DMS79 (cell line): Measurements from ENCODE around the gene FARP2.

Experiments
- DNase-seq: peaks from one replicate; lab custom pipeline; 2025; lab: John Stamatoyannopoulos, UW

FARP2 gene

DNA sequence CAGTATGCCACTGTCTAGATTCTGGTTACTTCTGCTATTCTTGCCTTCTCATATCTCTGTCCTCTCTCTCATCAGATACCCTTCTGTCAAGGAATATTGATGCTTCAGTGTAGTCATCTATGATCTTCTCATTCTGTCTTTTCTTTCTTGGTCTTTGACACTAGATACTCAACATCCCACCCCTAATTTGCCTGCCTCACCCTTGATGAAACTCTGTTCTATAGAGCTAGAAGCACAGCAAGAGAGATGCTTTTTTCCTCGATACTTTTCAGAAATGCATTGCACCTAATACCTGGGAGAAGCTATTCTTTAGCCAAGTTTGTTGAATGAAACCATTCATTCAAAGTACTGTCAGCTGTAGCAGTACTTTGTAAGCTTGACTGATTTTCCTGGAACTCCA lies 30.8 kb upstream of the FARP2 start:
- no peak for DNase-seq

DNA sequence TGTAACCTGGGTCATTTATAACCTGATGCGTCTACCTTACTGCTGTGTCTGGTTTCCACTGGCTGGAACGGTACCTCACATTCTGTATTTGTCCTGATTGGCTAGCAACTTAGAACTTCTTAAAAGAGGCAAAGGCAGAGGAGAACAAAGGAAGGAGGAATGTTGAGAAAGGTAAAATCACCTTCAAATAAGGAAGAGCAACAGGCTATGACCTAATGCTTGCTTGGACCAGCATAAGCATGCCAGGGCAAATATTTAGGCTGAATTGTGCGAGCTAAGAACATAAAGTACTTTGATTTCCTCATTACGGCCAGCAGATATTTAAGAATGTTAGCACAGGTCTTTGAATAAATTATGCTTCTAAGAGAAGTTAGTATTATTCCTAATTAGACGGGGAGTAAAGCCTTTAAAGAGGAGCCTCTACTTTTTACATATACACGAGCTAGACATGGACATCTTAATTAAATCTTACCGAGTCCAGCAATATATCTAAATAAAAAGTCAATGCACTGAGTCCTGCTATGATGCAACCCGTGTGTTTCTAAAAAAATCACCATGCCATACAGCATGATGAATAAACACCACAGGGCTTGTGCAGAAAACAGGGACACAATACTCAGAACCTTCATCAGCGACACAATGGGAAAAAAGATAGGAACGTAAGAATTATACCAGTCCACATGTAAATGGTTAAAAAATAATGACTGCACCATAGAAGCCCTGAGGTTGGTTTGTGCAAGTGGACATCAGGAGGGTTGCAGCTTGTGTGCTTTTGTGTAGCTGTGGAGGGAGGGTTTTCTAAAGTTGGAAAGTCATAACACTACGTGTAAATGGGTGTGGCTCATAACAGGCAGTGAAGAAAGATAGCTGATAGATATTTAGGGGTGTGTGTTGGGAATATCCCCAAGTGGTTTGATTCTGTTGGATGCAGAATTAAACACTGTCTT lies 26.1 kb upstream of the FARP2 start:
- DNase-seq, result no peak

DNA sequence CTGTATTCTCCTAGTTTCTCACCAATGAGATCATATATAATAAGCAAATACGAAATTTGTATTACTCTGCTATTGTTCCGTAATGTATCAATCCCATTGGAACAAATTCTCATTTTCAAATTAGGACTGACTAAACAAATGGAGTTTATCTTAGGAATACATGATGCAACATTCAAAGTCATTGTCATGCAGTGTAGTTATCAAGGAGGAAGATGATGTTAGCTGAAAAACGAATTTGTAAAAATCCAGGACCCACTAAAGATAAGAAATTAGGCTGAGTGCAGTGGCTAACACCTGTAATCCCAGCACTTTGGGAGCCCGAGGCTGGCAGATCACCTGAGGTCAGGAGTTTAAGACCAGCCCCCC lies 25.5 kb upstream of the FARP2 start:
- no peak for DNase-seq

DNA sequence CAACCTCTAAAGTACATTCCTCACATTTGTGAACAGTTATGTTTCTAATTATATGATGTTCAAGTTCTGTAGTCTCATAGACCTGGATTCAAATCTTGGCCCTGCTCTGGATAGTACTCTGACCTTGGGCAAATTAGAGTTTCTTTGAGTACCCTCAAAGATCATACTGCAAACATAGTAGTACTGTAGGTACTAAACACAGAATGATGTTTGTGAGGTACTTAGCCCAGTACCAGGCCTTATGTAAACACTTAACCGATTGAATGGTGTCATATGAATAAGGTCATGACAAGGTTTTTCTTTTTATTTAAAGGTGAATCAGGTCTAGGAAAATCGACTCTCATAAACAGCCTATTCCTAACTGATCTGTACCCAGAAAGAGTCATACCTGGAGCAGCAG lies 21.3 kb upstream of the FARP2 start:
- no peak for DNase-seq

DNA sequence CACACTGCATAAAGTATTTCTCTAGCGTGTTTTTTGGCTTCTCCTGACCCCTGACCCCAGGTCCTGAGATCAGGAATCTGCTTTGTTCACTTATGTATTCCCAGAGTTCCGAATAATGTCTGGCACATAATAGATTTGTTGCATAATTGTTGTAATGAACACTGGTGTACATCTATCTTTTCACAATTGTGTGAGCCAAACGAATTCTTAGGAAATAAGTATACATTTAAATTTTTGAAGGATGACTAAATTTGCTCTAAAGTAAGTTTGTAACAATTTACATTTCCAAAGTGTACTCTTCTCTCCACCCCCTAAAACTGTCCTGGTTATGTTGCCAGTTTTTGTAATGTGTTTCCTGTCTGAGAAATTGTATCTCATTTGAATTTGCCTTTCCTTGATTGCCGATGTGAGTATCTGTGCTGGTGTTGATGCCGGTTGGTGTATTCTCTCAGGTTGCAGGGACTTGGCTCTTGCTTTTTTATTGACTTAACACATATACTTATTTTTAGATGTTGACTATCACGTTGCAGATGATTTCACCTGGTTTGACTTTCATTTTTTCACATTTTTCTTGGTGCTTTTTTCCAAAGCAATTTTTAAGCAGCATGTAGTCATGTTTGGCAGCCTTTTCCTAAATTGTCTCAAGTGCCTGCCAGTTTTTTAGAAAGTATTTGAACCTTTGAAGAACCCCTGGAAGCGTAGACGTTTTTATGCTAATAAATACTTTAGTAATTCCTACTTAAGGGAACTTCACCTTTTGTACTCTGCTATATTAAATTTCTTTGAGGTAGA lies 16.1 kb upstream of the FARP2 start:
- DNase-seq, result no peak

DNA sequence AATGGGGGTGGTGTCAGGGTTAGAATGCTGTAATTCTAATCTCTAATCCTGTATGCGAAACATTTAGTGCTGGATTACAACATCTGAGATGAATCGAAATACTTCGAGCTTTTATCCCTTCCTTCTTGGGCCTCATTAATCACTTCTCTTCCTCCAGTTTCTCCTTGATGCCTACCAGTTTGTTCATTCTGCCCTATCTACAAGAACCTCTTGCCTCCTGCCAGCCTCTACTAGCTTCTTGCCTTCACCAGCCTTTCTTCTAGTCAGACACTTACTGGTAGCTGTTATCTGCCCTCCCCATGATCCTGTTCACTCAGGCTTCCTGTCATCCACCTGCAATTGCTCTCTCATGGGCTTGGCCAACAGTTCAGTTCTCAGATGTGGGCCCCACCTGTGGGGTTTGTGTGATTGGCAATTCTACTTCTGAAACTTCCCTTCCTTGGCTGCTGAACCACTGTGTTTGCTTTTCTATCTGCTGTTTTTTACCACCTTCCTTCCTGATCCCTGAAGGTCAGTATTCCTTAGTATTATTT lies 15.4 kb upstream of the FARP2 start:
- DNase-seq, result no peak

DNA sequence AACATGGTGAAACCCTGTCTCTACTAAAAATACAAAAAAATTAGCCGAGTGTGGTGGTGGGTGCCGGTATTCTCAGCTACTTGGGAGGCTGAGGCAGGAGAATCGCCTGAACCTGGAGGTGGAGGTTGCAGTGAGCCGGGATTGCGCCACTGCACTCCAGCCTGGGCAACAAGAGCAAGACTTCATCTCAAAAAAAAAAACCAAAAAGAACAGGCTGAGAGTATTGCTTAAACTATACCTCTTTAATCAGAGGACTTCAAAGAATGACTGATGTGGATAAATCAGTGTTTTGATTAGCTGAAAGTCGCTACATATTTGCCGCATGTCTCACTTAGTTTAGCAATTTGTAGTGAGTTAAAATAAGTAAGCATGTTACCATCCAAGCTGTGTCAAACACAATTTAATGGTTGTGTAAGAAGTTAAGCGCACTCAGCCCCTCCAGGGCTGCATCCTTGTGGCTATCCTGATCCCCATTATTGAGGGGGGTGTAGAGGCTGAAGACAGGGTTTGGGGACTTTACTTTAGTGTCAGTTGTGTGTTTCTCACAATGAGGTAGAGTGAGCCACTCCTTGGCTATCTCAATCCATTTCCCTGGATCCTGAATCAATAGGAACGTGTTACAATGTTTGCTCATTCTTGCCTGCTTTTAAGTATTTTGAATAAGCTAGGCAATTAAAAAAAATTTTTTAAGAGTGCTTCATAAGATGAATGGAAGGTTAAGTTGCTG lies 11.0 kb upstream of the FARP2 start:
- DNase-seq, result no peak

DNA sequence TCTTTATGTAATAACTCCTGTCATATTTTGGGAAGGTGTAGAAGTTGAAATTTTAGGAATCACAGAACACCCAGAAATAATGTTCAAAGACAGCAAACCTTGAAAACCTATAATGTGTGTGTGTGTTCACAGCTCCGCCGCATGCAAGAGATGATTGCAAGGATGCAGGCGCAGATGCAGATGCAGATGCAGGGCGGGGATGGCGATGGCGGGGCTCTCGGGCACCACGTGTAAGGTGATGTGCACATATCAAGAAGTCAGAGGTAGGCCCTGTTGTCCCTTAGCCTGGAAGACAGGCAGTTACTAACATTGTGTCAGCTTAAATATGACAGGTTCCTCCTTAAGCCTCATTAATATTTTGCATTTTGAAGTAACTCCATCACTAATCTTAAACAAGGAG lies 6.1 kb upstream of the FARP2 start:
- no peak for DNase-seq

DNA sequence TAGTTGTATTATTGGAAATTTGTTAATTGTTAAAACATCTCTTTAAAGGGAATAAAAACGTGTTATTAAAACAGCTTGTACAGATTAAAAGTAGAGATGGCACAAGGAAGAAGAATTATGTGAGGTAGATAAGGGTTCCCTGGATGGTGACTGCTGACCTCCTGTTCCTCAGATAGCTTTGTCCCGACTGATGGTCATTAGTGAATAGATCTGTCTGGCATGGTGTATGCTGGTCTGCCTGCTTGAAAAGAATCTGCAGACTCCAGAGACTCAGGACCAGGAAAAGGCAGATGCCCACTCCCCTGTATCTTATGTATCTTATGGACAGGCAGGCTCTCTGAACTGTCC lies 5.6 kb upstream of the FARP2 start:
- no peak for DNase-seq

DNA sequence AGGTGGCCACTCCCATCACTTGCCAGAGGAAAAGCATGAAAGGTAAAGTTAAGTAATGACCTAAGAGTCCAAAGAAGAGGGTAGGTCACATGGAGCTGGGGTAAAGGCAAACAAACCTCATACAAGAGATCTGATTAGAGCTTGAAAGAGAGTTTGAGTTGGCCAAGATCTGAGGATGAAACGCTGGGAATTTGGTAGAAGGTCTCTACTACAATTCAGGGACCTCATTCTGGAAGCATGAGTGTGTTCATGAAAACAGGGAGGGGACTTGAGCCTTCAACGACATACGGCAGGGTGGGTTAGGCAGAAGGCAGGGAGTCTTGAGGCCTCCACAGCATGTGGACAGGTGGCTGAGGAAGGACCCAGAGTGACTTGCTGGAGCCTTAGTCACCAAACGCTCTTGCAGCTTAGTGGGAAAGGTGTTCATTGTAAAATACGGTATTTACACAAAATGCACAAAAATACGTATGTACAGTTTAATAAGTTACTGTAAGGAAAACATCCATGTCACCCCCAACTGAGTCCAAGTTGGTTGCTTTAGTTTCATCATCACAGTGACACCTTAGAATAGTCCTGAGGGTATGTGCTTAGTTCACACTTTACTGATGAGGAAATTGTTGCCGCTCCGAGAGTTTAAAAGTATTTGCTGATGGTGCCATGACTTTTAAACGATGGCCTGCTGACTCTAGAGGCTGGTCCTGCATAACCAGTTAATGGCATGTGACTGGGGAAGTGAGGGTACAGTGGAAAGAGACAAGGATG lies 5.0 kb upstream of the FARP2 start:
- DNase-seq, result no peak

DNA sequence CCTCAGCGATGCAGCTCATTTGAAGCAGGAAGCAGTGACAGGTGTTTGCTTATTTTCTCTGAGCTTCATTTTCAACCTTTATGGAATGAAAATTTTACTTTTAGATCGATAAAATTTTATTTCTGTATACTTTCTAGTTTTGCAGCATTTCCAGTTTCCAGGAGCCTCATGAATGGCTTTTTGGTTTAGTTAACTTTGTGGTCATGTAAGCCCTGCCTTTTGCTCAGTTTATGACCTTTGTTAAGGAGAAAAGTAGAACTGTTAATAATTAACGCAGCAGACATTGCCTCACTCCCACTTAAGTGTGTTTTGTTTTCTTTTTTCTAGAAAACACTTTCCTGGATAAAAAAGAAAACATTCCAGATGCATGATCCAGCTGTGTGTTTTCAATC lies 4.4 kb upstream of the FARP2 start:
- DNase-seq, result no peak

DNA sequence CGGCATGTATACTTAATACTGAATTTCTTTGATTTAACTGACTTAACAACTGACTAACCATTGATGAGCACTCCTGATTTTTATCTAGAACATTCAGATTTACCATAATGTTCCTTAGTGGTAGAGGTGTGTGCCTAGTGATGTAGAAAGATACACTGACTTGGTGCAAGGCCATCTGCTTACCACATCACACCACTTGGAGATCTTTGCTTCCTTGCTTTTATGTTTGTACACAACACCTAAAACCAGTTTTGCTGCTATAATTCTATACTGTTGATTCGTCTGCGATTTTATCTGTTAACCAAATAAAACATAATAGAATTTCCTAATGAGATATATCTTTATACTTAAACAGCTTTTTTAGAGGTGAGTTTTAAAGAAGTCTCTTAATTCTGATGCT lies 3.9 kb upstream of the FARP2 start:
- DNase-seq, result no peak

DNA sequence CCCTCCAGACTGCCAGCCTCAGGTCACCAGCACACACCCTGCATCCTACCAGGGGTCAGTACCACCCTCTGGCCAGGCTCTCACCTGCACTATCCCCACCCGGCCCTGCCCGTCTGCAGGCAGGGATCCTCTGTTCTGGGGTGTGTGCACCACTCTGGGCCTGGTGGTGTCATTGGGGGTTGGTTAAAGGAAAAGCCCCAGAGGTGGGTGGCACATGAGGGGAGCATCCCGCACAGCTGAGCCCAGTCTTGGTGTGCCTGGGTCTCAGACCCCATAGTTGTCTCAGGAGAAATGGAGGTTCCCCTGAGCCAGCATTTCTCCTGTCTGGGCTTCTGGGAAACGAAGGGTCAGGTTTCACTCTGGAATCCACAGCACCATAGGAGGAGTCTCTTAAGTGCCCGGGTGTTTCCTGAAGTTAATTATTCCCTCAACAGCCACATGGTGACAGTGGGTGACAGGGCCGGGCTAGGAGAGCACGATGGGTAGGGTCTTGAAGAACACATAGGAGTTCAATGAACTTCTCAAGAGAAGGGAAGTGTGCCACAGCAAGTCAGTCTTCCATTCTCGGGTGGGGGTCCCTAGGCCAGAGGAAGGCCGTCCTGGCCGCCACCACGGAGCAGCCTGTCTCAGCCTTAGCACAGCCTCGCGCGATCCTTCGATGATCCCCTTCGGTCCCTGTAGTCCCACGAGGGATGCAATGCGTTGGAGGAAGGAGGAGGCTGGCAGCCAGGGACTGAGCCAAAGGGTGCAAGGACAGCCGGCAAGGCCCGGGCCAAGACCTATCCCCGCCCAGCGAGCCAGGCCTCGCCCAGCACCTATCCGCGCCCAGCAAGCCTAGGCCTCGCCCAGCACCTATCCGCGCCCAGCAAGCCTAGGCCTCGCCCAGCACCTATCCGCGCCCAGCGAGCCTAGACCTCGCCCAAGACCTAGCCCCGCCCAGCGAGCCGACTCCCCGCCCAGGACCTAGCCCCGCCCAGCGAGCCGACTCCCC lies 1.1 kb upstream of the FARP2 start:
- no peak for DNase-seq

DNA sequence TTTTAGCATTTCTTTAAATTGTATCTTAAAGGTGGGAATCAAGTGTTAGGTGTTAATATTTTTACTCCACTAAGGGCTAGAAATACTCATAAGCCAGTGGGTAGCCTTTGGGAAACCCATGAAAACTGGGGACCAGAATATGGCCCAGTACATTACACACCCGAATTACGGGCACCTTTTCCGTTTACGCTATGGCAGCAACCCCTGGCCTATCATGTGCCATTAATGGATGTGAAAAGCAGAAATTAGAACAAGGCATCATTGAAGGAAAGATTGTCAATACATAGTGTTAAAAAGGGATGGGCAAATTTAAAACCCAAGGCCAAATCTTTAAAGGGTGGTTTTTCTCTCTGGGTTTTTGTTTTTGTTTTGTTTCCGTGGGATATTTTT lies 781 bp downstream of the FARP2 start:
- no peak for DNase-seq

DNA sequence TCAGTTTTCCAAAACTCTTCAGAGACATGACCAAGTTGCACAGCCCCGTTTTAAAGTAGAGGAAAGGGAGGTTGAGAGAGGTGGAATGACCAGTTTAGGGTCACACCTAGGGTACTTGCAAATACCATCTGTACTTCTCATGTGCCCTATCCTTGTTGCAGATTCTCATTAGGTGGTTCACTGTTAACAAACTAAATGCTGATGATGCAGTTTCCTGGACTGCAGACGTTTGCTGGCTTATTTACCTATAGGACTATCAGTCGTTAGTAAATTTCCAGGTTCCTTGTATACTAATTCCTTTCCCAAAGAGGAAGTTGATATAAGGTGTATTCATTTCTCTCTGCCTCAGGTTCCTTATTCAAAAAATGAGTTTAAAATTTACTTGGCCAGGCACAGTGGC lies 1.4 kb downstream of the FARP2 start:
- DNase-seq, result no peak

DNA sequence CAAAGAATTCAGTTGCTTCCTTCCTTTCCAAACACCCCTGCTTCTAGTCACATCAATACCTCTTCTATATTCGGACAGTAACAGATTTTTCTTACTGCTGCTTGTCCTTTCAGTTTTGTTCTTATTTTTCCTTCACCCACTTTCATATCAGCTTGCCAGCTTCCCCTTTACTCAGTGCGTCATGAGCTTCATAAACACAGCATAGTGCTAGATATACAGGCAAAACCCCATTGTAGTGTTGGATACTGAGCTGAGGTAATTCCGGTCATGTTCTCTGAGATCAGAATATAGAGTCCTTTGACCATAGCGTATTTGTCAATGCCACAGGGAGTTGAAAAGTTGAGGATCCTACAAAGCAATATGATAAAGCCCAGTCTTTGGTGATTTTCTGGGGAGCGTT lies 2.4 kb downstream of the FARP2 start:
- DNase-seq, result no peak

DNA sequence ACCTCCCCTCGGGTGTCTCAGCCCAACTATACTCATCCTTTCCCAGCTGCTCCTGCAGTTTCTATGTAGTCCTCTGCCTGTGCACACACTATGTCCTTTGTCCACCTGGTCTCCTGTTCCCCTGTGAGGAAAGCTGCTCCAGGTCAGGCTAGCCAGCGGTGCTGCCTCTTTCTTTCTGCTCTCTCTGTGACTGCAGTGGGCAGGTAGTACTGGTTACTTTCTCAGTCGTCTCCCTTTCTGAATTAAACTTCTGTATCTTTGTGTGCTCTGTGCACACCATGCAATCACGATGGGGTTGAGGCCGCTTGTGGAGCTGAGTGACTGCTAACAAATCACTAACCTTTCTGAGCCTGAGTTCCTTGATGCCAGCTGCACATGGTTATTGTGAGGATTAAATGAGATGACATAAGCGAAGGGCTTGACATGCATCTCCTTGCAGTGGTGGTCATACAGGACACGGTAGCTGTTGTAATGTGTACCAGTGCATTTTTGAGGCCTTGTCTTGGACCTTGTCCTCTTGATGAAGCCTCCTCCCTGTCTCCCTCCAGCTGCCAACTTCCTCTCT lies 3.5 kb downstream of the FARP2 start:
- DNase-seq, result no peak

DNA sequence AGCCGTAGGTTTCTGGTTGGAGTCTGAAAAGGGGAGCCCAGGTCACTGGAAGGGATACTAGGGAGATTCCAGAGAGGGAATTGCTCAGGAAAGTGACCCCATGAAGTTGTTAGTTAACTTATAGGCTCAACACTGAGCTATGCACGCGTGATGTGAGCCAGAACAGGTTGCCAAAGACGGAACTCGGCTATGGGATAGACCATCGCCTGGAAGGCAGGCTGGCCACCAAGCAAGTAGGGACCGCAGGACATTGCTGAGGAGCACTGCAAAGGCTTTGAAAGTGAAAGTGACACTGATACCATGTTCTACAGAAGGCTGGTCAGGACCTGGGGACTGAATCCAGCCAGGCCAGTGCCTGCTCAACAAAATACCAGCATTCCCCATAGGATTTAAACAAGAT lies 7.3 kb downstream of the FARP2 start:
- no peak for DNase-seq

DNA sequence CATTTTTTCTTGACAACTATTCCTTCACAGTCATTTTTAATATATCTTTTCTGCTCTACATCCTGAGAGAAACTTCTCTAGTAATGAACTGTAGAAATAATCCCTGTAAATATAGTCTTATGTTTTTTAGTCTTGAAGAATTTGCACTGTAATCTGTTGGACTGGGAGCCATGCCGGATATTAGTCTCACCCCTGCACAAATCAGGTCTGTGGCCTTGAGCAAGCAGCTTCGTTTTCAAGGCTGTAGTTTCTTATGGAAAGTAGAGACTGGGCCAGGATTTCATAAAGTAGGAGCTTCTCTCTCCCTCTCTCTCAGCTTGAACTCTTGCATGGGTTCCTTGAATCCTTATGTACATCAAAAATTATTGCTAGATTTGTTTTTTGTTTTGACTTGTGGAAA lies 8.7 kb downstream of the FARP2 start:
- no peak for DNase-seq

DNA sequence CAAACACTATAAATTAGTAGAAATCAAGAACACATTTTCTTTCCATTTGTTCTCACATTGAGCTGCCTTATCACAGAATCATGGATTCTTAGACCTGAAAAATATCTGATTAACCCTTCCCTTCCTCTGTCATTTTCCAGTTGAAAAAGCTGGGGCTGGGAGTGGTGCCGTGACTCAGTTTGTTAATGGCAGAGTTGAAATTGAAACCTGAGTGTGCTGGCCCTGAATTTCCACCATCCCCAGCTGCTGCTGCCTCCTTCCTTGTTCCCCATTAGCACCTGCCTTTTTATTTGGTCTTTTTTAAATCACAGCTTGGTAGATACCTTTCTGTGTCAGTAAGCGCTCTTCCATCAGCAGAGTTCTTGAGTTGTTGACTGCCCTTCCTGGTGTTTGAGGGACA lies 10.6 kb downstream of the FARP2 start:
- no peak for DNase-seq
